H9 (cell line): Measurements from ENCODE around the gene VPS45. TPM values are rescaled to one million over a fixed set of nuclear protein-coding genes. Genes with fewer than 3 reads are reported as not detected.

Source experiments
- DNase-seq: peaks from one replicate; pipeline ENCODE4 v3.0.0-alpha.2; 2017
- H2AFZ ChIP-seq: one replicate; pipeline ENCODE4 v1.6.1; 2013; ENCODE audit warnings: mild to moderate bottlenecking, low read length, control low read depth, moderate library complexity
- H2AK5ac ChIP-seq: 2 replicates; pipeline ENCODE4 v1.6.1; 2013; ENCODE audit warnings: low read length, control low read depth, mixed read lengths; ENCODE audit not compliant: insufficient read length
- H2BK120ac ChIP-seq: one replicate; pipeline ENCODE4 v1.6.1; 2013; ENCODE audit warnings: low read depth, mild to moderate bottlenecking, low read length, control low read depth, inconsistent platforms; ENCODE audit not compliant: poor library complexity, severe bottlenecking
- H2BK12ac ChIP-seq: 2 replicates; pipeline ENCODE4 v1.6.1; 2013; ENCODE audit warnings: low read length, control low read depth, mixed read lengths, low read depth; ENCODE audit not compliant: insufficient read length
- H2BK15ac ChIP-seq: 2 replicates; pipeline ENCODE4 v1.6.1; 2013; ENCODE audit warnings: low read depth, low read length, control low read depth
- H2BK20ac ChIP-seq: one replicate; pipeline ENCODE4 v1.6.1; 2013; ENCODE audit warnings: low read depth, mild to moderate bottlenecking, low read length, control low read depth, inconsistent platforms; ENCODE audit not compliant: poor library complexity, severe bottlenecking
- H2BK5ac ChIP-seq: 2 replicates; pipeline ENCODE4 v1.6.1; 2013; ENCODE audit warnings: low read length, control low read depth, mixed read lengths; ENCODE audit not compliant: insufficient read length
- H3K14ac ChIP-seq: 2 replicates; pipeline ENCODE4 v1.6.1; 2013; ENCODE audit warnings: low read length, control low read depth; ENCODE audit not compliant: insufficient read depth
- H3K18ac ChIP-seq: 2 replicates; pipeline ENCODE4 v1.6.1; 2013; ENCODE audit warnings: low read depth, mild to moderate bottlenecking, mixed read lengths, low read length, control low read depth; ENCODE audit not compliant: insufficient read length
- H3K23ac ChIP-seq: 2 replicates; pipeline ENCODE4 v1.6.1; 2013; ENCODE audit warnings: low read length, control low read depth, mixed read lengths, low read depth; ENCODE audit not compliant: insufficient read length
- H3K23me2 ChIP-seq: 2 replicates; pipeline ENCODE4 v1.6.1; 2013; ENCODE audit warnings: low read depth, mild to moderate bottlenecking, mixed read lengths, low read length, control low read depth; ENCODE audit not compliant: insufficient read length, poor library complexity, severe bottlenecking
- H3K27ac ChIP-seq: 2 replicates; pipeline ENCODE4 v1.5.1; 2013; ENCODE audit warnings: low read length, control low read depth, mixed read lengths, low read depth; ENCODE audit not compliant: insufficient read length
- H3K27me3 ChIP-seq: 2 replicates; pipeline ENCODE4 v1.6.1; 2013; ENCODE audit warnings: low read length, control low read depth, inconsistent platforms; ENCODE audit not compliant: insufficient read depth
- H3K4ac ChIP-seq: 2 replicates; pipeline ENCODE4 v1.6.1; 2013; ENCODE audit warnings: low read depth, mild to moderate bottlenecking, control low read depth, inconsistent platforms, low read length, moderate library complexity
- H3K4me1 ChIP-seq: 2 replicates; pipeline ENCODE4 v1.6.1; 2013; ENCODE audit warnings: low read length, control low read depth, inconsistent platforms; ENCODE audit not compliant: insufficient read depth
- H3K4me2 ChIP-seq: 2 replicates; pipeline ENCODE4 v1.6.1; 2013; ENCODE audit warnings: low read length, control low read depth, mixed read lengths; ENCODE audit not compliant: insufficient read length, insufficient read depth
- H3K56ac ChIP-seq: 2 replicates; pipeline ENCODE4 v1.6.1; 2013; ENCODE audit warnings: low read depth, mild to moderate bottlenecking, mixed read lengths, low read length, control low read depth; ENCODE audit not compliant: insufficient read length
- H3K79me1 ChIP-seq: 2 replicates; pipeline ENCODE4 v1.6.1; 2013; ENCODE audit warnings: low read depth, mild to moderate bottlenecking, moderate library complexity, low read length, control low read depth, inconsistent platforms; ENCODE audit not compliant: insufficient read depth, poor library complexity, severe bottlenecking
- H3K79me2 ChIP-seq: 2 replicates; pipeline ENCODE4 v1.6.1; 2013; ENCODE audit warnings: low read length, control low read depth, inconsistent platforms; ENCODE audit not compliant: insufficient read depth
- H3K9ac ChIP-seq: 2 replicates; pipeline ENCODE4 v1.6.1; 2013; ENCODE audit warnings: low read length, control low read depth, mixed read lengths; ENCODE audit not compliant: insufficient read length; ENCODE audit errors: extremely low read depth
- H3K9me3 ChIP-seq: one replicate; pipeline ENCODE4 v1.6.1; 2013; ENCODE audit warnings: low read depth, low read length, inconsistent platforms; ENCODE audit not compliant: control insufficient read depth
- H3T11ph ChIP-seq: one replicate; pipeline ENCODE4 v1.6.1; 2013; ENCODE audit warnings: mild to moderate bottlenecking, low read length, control low read depth, inconsistent platforms
- H4K20me1 ChIP-seq: one replicate; pipeline ENCODE4 v1.6.1; 2013; ENCODE audit not compliant: control insufficient read depth, insufficient read length, insufficient read depth
- H4K5ac ChIP-seq: 2 replicates; pipeline ENCODE4 v1.6.1; 2013; ENCODE audit warnings: low read depth, mild to moderate bottlenecking, mixed read lengths, low read length, control low read depth; ENCODE audit not compliant: insufficient read length
- H4K8ac ChIP-seq: replicated peaks from 2 replicates; pipeline ENCODE4 v1.6.1; 2013; ENCODE audit warnings: low read length, control low read depth, mixed read lengths, low read depth; ENCODE audit not compliant: insufficient read length
- H4K91ac ChIP-seq: 2 replicates; pipeline ENCODE4 v1.6.1; 2013; ENCODE audit warnings: low read depth, mild to moderate bottlenecking, moderate library complexity, mixed read lengths, low read length, control low read depth; ENCODE audit not compliant: insufficient read length
- H3K27ac Mint-ChIP-seq, 3 experiments: 2 replicates in 2 of 3; 3 replicates in 1 of 3; pipeline ENCODE4 v1.8.0; 2020 to 2021; ENCODE audit warnings: mixed read lengths in 3 of 3, mild to moderate bottlenecking in 1 of 3, moderate library complexity in 1 of 3
- H3K27me3 Mint-ChIP-seq: 2 replicates; pipeline ENCODE4 v1.8.0; 2021; ENCODE audit warnings: low read depth, mild to moderate bottlenecking, moderate library complexity, mixed read lengths
- H3K36me3 Mint-ChIP-seq, 3 experiments: 2 replicates in 2 of 3; 3 replicates in 1 of 3; pipeline ENCODE4 v1.8.0; 2020 to 2021; ENCODE audit warnings: low read depth in 3 of 3, mixed read lengths in 3 of 3; ENCODE audit not compliant: insufficient read depth in 1 of 3
- H3K4me1 Mint-ChIP-seq, 2 experiments: 2 replicates each; pipeline ENCODE4 v1.8.0; 2020; ENCODE audit warnings: mixed read lengths in 2 of 2
- H3K4me3 Mint-ChIP-seq, 2 experiments: 2 replicates in 1 of 2; 3 replicates in 1 of 2; pipeline ENCODE4 v1.8.0; 2020 to 2021; ENCODE audit warnings: mild to moderate bottlenecking in 2 of 2, mixed read lengths in 2 of 2, moderate library complexity in 1 of 2
- H3K9me3 Mint-ChIP-seq, 2 experiments: 2 replicates in 1 of 2; 3 replicates in 1 of 2; pipeline ENCODE4 v1.8.0; 2020; ENCODE audit warnings: mild to moderate bottlenecking in 2 of 2, mixed read lengths in 2 of 2, moderate library complexity in 1 of 2
- CTCF ChIP-seq: fragments of 200-600 bp; sonication (generic); conservative IDR thresholded peaks from 3 replicates; pipeline ENCODE4 v1.8.0; 2021; ENCODE audit warnings: antibody characterized with exemption, mild to moderate bottlenecking
- WGBS: extraction: QIAGEN DNeasy Blood & Tissue Kit; methylation state at CpG from one replicate; pipeline ENCODE4 v1.1.7; 2013; ENCODE audit warnings: missing lambda C conversion rate, low lambda C conversion rate, mixed read lengths; ENCODE audit not compliant: insufficient read length; ENCODE audit errors: extremely low coverage; 5-methylcytosine and 5-hydroxymethylcytosine counted together
- total RNA-seq: library from RNA; stranded (reverse); gene quantifications from 2 replicates; pipeline ENCODE4 v1.2.1, GENCODE V29; 2021

Gene VPS45
- total RNA-seq, 1 experiment from 2014 or later = 31.8 TPM

- Mint-ChIP-seq H3K36me3 (peaks cover 0 to 11% (median 6%) of the 10 kb centered on the region in 3 experiments; a peak in 4 of 7 replicates), H3K4me3 (no peak overlapping the region; a peak in 1 of 5 replicates), H3K27ac (no peak overlapping the region), H3K9me3 (no peaks in the 10 kb centered on the region), H3K4me1 (peaks cover 5% of the 10 kb centered on the region in 2 experiments; a peak in 2 of 4 replicates), H3K27me3 (no peaks in the 10 kb centered on the region)
- Histone ChIP-seq H3K4me1 (no peaks in the 10 kb centered on the region), H2BK12ac (no peak overlapping the region), H2BK120ac (no peak overlapping the region), H3K9me3 (no peaks in the 10 kb centered on the region), H2BK20ac (no peak overlapping the region), H3K79me2 (no peaks in the 10 kb centered on the region), H4K5ac (no peak overlapping the region), H3K18ac (no peak overlapping the region), H2AK5ac (no peak overlapping the region), H3K9ac (no peak overlapping the region), H2BK5ac (no peak overlapping the region), H3K4ac (no peak overlapping the region), H3K14ac (no peak overlapping the region), H3K23ac (no peak overlapping the region), H2BK15ac (no peak overlapping the region), H3T11ph (no peak overlapping the region), H3K56ac (no peak overlapping the region), H3K4me2 (no peak overlapping the region), H4K91ac (no peak overlapping the region), H4K20me1 (no peaks in the 10 kb centered on the region), H3K79me1 (no peaks in the 10 kb centered on the region), H3K23me2 (no peaks in the 10 kb centered on the region), H3K27ac (no peak overlapping the region), H3K27me3 (no peaks in the 10 kb centered on the region), H2AFZ (no peak overlapping the region), H4K8ac (no peak overlapping the region)
- TF ChIP-seq CTCF = no peak
- WGBS = no CpG with 5 or more reads among the region's 7 CpGs
- DNase-seq = no peak
Measured at GRCh38 chr1:150106341-150106740, 38.8 kb downstream of the VPS45 start.
